PC-3 (cell line): ENCODE results near the gene SEMA4B.

ENCODE experiments used
- EZH2phosphoT487 ChIP-seq: fragments of 300-600 bp; sonication (generic); IDR thresholded peaks from 2 replicates; pipeline ENCODE4 v1.6.1; 2018; ENCODE audit warnings: mild to moderate bottlenecking, antibody characterized with exemption, low read length, borderline replicate concordance
- TF ChIP-seq, protein P1 (sequence below): fragments of 300-600 bp; sonication (generic); conservative IDR thresholded peaks from 2 replicates; pipeline ENCODE4 v1.5.1; 2017; ENCODE audit warnings: antibody characterized with exemption, low read depth, mild to moderate bottlenecking, low read length

DNA sequence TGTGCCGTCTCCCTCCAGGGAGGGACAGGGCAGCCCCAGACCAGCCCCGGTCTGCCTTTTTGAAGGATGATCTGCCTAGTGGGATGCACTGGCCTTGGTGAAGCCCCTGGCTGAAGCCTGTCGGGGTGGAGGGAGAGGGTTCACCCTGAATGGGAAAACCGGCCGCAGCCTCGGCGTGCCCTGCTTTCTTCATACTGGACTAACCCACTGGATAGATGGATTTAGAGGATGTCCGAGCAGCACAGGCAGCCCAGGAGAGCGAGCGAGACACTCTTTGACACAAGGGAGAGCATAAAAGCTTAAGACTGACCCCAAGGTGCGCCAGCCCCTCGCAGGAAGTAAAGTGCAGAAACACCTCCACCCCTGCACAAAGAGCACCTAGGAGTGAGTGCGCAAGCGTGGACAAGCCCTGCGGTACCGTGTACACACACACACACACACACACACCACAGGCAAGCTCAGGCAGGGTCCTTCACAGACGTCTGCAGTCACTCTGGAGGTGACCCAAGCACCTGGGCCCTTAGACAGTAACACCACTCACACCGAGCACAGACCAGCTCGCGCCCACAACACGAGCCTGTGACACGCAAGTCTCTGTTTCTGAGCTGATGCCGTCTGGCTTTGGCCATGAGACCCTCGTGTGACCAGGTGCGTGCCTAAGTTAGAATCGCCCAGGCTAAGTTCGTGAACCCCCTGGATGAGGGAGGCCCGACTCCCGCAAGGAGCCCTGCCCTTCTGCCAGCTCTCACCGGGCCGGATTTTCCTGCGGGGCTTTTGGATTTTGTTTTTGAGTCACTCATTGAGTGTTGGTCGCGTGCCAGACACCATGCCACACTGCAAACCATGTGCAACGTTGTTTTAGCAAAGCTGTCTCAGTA, 11.3 kb downstream of the SEMA4B start:
- TF ChIP-seq, protein P1, sequence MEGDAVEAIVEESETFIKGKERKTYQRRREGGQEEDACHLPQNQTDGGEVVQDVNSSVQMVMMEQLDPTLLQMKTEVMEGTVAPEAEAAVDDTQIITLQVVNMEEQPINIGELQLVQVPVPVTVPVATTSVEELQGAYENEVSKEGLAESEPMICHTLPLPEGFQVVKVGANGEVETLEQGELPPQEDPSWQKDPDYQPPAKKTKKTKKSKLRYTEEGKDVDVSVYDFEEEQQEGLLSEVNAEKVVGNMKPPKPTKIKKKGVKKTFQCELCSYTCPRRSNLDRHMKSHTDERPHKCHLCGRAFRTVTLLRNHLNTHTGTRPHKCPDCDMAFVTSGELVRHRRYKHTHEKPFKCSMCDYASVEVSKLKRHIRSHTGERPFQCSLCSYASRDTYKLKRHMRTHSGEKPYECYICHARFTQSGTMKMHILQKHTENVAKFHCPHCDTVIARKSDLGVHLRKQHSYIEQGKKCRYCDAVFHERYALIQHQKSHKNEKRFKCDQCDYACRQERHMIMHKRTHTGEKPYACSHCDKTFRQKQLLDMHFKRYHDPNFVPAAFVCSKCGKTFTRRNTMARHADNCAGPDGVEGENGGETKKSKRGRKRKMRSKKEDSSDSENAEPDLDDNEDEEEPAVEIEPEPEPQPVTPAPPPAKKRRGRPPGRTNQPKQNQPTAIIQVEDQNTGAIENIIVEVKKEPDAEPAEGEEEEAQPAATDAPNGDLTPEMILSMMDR: no peak
- TF ChIP-seq EZH2phosphoT487: peak; percentile 78
